GM18868 (cell line): ENCODE measurements around the gene ZC3H7A.

Experiments used
- ATAC-seq: cut with Tn5 transposase; IDR thresholded peaks from one replicate; pipeline ENCODE4 v1.9.1; 2021; ENCODE audit warnings: mild to moderate bottlenecking, moderate library complexity; ENCODE audit not compliant: unreplicated experiment

Gene ZC3H7A

GRCh38 chr16:11708421-11708820 is 88.6 kb downstream of the ZC3H7A start:
- no peak for ATAC-seq

GRCh38 chr16:11707679-11708197 is 89.3 kb downstream of the ZC3H7A start:
- no peak for ATAC-seq

- ATAC-seq, result no peak
These were observed 90.8 kb downstream of the ZC3H7A start for GRCh38 chr16:11706180-11706742.

GRCh38 chr16:11705311-11706025 is 91.6 kb downstream of the ZC3H7A start:
- ATAC-seq, result no peak
